Panc1 (cell line): ENCODE results near the gene BBS9. TPM values are rescaled to one million over a fixed set of nuclear protein-coding genes. Genes with fewer than 3 reads are reported as not detected.

Experiments
- ATAC-seq: fragments of 200-7000 bp; cut with Tn5 transposase; 2 replicates; pipeline ENCODE4 v1.9.1; 2020; ENCODE audit warnings: mild to moderate bottlenecking, moderate library complexity
- BruUV-seq: library from RNA; stranded (reverse); fragments of 400-500 nt; replicated peaks from 2 replicates; lab custom pipeline; 2021; lab: Mats Ljungman, UMichigan
- CTCF ChIA-PET: fragments of 300-600 bp; sonication (Branson Sonifier 250); formaldehyde crosslinking; loops from one replicate; lab custom pipeline; 2022; ENCODE audit warnings: antibody characterized with exemption; lab: Charles Lee
- POLR2A ChIA-PET: fragments of 300-600 bp; sonication (Branson Sonifier 250); formaldehyde crosslinking; loops from one replicate; lab custom pipeline; 2022; ENCODE audit warnings: antibody characterized with exemption; lab: Charles Lee
- DNase-seq: peaks from one replicate; pipeline ENCODE4 v3.0.0-alpha.2; 2010; ENCODE audit warnings: low read depth, low spot score
- H3K27ac ChIP-seq: 2 replicates; pipeline ENCODE4 v1.5.1; 2011; ENCODE audit warnings: mild to moderate bottlenecking, low read length, inconsistent platforms
- H3K27me3 ChIP-seq: fragments of 200-500 bp; sonication (Bioruptor generic); 2 replicates; pipeline ENCODE4 v1.6.0; 2014; ENCODE audit warnings: low read length, inconsistent platforms; ENCODE audit not compliant: control insufficient read depth, insufficient read depth
- H3K36me3 ChIP-seq: fragments of 200-500 bp; sonication (Bioruptor generic); 2 replicates; pipeline ENCODE4 v1.5.1; 2014; ENCODE audit warnings: inconsistent platforms, mild to moderate bottlenecking, low read length, moderate library complexity; ENCODE audit not compliant: control insufficient read depth, insufficient read depth
- H3K4me1 ChIP-seq: 2 replicates; pipeline ENCODE4 v1.5.1; 2011; ENCODE audit warnings: inconsistent platforms, mild to moderate bottlenecking, low read length, moderate library complexity; ENCODE audit not compliant: control insufficient read depth, insufficient read depth
- H3K4me3 ChIP-seq, 2 experiments: 2 replicates each; pipeline ENCODE4 v1.5.1; 2011 to 2012; ENCODE audit warnings: low read depth in 2 of 2, low read length in 2 of 2, mild to moderate bottlenecking in 2 of 2, inconsistent platforms in 1 of 2, moderate library complexity in 1 of 2
- H3K9me3 ChIP-seq: fragments of 200-500 bp; sonication (Bioruptor generic); 2 replicates; pipeline ENCODE4 v1.5.1; 2014; ENCODE audit warnings: low read depth, mild to moderate bottlenecking, inconsistent platforms, low read length, moderate library complexity; ENCODE audit not compliant: control insufficient read depth, insufficient read depth
- POLR2AphosphoS5 ChIP-seq: IDR thresholded peaks from 2 replicates; pipeline ENCODE4 v1.6.1; 2012; ENCODE audit warnings: mild to moderate bottlenecking, low read depth, low read length, moderate library complexity
- SIN3A ChIP-seq: IDR thresholded peaks from 2 replicates; pipeline ENCODE4 v1.6.1; 2012; ENCODE audit warnings: low read depth, mild to moderate bottlenecking, low read length, moderate library complexity, borderline replicate concordance; ENCODE audit not compliant: insufficient read depth
- TCF7L2 ChIP-seq: IDR thresholded peaks from 2 replicates; pipeline ENCODE4 v1.6.1; 2011; ENCODE audit warnings: mild to moderate bottlenecking, low read depth, low read length, inconsistent platforms
- in situ Hi-C: cut with HindIII; loops from 2 replicates; pipeline ENCODE4 v1.10.0; 2016; ENCODE audit warnings: low sequenced_read_pairs, low pct_unique_long_range_greater_than_20kb
- intact Hi-C: fragments of 100-400 bp; cut with micrococcal nuclease; formaldehyde crosslinking; loops from one replicate; pipeline ENCODE4 v1.10.0; 2022; ENCODE audit not compliant: unreplicated experiment
- total RNA-seq: library from RNA; stranded (reverse); gene quantifications from one replicate; pipeline ENCODE4 v1.2.1, GENCODE V29; 2021; ENCODE audit not compliant: unreplicated experiment
- TF ChIP-seq, protein P1 (sequence below): fragments of 450-650 bp; IDR thresholded peaks from 2 replicates; pipeline ENCODE4 v1.5.1; 2017; ENCODE audit warnings: mild to moderate bottlenecking
- TF ChIP-seq, protein P2 (sequence below), 2 experiments: IDR thresholded peaks; 2 replicates each; pipeline ENCODE4 v1.6.1; 2011 to 2012; ENCODE audit warnings: low read depth in 2 of 2, control low read depth in 1 of 2, low read length in 1 of 2, mild to moderate bottlenecking in 1 of 2, moderate library complexity in 1 of 2; ENCODE audit not compliant: insufficient read depth in 1 of 2

BBS9 gene
- total RNA-seq, 1 experiment from 2014 or later: 6.9 TPM

GRCh38 chr7:33137103-33137502 is 7.7 kb downstream of the BBS9 start:
- POLR2A ChIA-PET: no interaction called here

DNA sequence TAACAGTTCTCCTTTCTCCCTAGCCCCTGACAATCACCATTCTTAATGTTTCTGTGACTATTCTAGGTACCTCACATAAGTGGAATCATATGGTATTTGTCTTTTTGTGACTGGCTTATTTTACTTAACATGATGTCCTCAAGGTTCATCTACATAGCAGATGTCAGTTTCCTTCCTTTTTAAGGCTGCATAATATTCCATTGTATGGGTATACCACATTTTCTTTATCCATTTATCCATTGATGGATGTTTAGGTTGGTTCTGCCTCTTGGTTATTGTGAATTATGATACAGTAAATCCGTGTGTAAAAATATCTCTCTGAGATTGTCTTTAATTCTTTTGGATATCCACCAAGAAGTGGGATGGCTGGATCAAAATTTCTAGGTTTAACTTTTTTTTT is 13.2 kb downstream of the BBS9 start:
- H3K36me3 ChIP-seq: no peaks in the 10 kb centered on the region
- no peak overlapping the region for H3K4me3 ChIP-seq
- in situ Hi-C loops: no loop called here
- ChIA-PET POLR2A (no interaction called here), CTCF (no interaction called here)
- BruUV-seq: no TSS peak
- H3K27me3 ChIP-seq: no peaks in the 10 kb centered on the region
- DNase-seq (no peak), ATAC-seq (no peak)
- intact Hi-C loops: no loop called here
- no peak overlapping the region for H3K27ac ChIP-seq
- no peak for TF ChIP-seq POLR2AphosphoS5
- no peak for TF ChIP-seq TCF7L2
- no peak for TF ChIP-seq SIN3A
- TF ChIP-seq, protein P1, sequence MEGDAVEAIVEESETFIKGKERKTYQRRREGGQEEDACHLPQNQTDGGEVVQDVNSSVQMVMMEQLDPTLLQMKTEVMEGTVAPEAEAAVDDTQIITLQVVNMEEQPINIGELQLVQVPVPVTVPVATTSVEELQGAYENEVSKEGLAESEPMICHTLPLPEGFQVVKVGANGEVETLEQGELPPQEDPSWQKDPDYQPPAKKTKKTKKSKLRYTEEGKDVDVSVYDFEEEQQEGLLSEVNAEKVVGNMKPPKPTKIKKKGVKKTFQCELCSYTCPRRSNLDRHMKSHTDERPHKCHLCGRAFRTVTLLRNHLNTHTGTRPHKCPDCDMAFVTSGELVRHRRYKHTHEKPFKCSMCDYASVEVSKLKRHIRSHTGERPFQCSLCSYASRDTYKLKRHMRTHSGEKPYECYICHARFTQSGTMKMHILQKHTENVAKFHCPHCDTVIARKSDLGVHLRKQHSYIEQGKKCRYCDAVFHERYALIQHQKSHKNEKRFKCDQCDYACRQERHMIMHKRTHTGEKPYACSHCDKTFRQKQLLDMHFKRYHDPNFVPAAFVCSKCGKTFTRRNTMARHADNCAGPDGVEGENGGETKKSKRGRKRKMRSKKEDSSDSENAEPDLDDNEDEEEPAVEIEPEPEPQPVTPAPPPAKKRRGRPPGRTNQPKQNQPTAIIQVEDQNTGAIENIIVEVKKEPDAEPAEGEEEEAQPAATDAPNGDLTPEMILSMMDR: no peak
- TF ChIP-seq, protein P2, sequence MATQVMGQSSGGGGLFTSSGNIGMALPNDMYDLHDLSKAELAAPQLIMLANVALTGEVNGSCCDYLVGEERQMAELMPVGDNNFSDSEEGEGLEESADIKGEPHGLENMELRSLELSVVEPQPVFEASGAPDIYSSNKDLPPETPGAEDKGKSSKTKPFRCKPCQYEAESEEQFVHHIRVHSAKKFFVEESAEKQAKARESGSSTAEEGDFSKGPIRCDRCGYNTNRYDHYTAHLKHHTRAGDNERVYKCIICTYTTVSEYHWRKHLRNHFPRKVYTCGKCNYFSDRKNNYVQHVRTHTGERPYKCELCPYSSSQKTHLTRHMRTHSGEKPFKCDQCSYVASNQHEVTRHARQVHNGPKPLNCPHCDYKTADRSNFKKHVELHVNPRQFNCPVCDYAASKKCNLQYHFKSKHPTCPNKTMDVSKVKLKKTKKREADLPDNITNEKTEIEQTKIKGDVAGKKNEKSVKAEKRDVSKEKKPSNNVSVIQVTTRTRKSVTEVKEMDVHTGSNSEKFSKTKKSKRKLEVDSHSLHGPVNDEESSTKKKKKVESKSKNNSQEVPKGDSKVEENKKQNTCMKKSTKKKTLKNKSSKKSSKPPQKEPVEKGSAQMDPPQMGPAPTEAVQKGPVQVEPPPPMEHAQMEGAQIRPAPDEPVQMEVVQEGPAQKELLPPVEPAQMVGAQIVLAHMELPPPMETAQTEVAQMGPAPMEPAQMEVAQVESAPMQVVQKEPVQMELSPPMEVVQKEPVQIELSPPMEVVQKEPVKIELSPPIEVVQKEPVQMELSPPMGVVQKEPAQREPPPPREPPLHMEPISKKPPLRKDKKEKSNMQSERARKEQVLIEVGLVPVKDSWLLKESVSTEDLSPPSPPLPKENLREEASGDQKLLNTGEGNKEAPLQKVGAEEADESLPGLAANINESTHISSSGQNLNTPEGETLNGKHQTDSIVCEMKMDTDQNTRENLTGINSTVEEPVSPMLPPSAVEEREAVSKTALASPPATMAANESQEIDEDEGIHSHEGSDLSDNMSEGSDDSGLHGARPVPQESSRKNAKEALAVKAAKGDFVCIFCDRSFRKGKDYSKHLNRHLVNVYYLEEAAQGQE (IDR thresholded peaks at IDR 0.05; ENCODE audit: insufficient read depth in 1 of 2, low read depth in 2 of 2, low read length in 1 of 2): no peak
- H3K4me1 ChIP-seq: no peaks in the 10 kb centered on the region
- no peaks in the 10 kb centered on the region for H3K9me3 ChIP-seq

More at GRCh38 chr7:33137103-33137502, 7.7 kb downstream of the BBS9 start:
- ATAC-seq (no peak), DNase-seq (no peak)
- TF ChIP-seq, protein P2 (IDR thresholded peaks at IDR 0.05; ENCODE audit: insufficient read depth in 1 of 2, low read depth in 2 of 2, low read length in 1 of 2): no peak
- TF ChIP-seq SIN3A (no peak), TCF7L2 (no peak), POLR2AphosphoS5 (no peak)
- TF ChIP-seq, protein P1: no peak
- CTCF ChIA-PET: no interaction called here
- BruUV-seq: no TSS peak
- intact Hi-C loops (no loop called here), in situ Hi-C loops (no loop called here)
- H3K27ac ChIP-seq: no peak overlapping the region
- no peak overlapping the region for H3K4me3 ChIP-seq
- H3K27me3 ChIP-seq: no peaks in the 10 kb centered on the region; the same call in 1 of the 2 replicates
- no peaks in the 10 kb centered on the region for H3K36me3 ChIP-seq
- no peaks in the 10 kb centered on the region for H3K9me3 ChIP-seq
- no peaks in the 10 kb centered on the region for H3K4me1 ChIP-seq
